HG02885 (cell line): Measurements from ENCODE around the gene THAP7.
"Not testable (repeated sequence)": the region's sequence is repeated elsewhere in the genome, so short reads cannot be mapped to it uniquely, and the experiment has no call there.

Source experiments
- ATAC-seq: cut with Tn5 transposase; IDR thresholded peaks from one replicate; pipeline ENCODE4 v1.9.1; 2021; ENCODE audit warnings: mild to moderate bottlenecking; ENCODE audit not compliant: unreplicated experiment, poor library complexity

THAP7 gene

DNA sequence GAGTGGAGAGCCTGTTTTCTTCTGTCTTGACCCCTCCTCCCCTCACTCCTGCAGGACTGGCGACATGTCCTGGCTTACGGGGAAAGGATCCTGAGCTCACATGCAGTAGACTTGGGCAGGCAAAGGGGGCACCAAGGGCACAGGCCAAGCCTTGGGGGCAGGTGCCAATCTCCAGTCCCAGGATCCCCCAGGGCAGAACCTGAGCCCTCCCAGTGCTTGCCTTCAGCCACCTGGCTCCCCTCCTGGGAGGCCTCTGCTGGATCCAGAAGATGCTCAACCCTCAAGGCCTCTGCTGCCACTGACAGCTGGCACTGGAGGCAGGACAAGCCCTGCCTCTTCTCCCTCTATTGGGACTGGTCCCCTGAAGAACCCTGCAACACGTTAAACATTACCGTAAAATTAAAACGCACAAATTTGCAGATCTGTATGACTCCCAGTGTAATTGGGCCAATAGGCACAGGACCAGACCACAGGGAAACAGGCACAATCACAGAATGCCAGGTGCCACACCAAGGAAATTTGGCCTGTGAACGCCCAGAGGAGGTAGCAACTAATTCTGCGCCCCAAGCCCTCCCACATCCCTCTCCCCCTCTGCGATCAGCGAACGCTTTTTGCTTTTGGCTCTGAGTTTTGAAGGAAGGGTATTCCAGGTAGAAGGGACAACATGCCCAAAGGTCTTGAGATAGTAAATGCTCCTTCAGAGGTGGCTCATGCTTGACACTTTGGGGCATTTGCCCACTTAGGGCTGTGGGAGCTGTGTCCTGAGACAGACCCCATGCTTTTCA lies 20.8 kb downstream of the THAP7 start:
- ATAC-seq, result no peak

DNA sequence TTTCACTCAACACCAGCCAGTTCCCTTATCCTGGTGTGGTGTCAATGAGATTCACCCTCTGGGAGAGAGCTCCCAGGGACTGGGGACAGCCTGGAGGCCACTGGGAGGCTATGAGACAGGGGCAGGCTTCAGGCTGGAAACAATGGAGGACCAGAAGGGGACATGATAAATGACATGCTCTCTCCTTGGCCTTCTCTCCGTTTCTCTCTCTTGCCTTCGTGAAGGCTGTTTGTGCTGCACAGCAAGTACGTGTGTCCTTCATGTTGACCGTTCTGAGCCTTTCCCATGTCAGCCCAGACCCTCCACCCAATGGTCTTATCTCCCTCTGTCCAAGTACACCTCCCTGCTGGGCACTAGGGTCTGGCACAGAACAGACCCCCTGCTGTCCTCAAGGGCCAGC lies 21.4 kb downstream of the THAP7 start:
- no peak for ATAC-seq

DNA sequence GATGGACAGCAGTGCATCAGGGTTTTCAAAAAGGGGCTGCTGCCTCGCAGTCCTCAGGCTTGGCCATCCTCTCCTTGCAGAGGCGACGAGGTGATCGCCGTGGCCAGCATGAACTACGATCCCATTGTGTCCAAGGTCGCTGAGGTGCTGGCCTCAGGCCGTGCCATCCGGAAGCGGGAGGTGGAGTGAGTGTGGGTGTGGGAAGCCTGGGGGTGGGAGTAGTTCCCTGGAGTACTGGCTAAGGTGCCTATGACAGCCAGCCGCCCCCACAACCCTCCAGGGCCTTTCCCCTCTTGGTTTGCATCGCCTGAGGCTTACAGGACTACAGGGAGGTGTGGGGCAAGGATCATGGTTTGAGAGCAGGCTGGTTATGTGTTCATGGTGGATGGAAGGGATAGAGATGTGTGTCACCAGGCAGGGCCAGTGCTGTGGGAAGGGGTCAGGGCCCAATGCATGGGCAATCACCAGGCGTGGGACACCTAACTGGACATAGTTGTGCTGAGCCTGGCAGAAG lies 21.9 kb downstream of the THAP7 start:
- ATAC-seq, result no peak

DNA sequence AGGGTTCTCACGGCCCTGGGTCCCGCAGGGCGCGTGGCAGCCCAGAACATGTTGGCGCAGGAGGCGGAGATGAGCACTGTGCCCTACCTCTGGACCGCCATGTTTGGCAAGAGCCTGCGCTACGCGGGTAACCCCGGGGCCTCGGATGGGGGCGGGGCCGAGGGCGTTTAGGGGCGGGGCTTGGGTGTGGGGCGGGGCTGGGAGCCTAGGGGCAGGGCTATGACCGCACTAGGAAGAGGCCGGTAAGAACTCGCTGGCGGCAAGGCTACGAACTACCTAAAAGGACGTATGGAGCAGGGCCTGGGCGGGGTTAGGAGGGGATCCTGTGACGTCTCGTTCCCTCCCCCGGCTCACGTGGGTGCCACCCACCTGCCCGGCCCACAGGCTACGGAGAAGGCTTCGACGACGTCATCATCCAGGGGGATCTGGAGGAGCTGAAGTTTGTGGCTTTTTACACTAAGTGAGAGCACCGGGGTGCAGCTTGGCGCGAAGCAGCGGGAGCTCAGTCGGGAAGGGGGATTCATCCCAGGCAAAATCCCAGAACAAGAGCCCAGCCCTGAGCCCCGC lies 22.6 kb downstream of the THAP7 start:
- ATAC-seq, result no peak

DNA sequence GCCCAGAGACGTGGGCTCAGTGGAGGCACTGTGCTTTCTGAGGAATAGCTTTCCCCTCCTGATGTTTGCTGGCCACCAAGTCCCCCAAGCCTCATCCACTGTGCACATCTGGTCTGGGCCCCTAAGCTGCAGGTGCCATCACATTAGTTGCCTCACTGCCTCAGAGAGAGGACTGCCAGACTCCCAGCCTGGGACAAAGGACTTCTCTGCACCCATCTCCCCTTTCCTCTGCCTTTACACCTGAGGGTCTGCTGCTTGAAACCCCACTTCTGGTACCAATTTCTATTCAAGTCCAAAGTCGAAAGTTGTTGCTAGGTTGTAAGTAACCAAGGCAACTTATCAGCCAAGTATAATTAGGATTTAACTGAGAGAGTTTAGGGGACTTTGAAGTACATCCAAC lies 23.5 kb downstream of the THAP7 start:
- ATAC-seq, result no peak

DNA sequence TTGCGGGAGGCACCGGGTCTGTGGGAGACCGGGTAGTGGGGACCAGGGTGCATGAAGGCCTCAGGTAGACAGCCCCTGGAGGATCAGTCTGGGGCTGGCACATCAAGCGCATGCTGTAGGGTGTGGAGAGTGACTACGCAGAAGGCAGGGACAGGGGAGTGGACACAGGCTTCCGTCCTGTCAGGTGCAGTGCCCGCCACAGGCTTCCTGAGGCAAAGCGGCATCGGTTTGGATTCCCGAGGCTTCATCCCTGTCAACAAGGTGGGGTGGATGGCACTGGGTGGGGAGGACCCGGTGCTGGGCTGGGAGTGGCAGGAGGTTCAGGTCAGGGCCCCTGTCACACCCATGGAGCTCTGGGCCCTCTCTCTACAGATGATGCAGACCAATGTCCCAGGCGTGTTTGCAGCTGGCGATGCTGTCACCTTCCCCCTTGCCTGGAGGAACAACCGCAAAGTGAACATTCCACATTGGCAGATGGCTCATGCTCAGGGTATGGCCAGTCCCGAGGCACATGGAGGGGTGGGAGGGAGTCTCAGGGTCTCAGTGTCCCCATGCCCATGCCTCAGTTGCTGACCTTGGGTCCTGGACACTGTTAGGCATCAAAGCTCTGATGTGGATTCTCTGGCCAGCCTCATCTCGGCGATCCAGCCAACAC lies 24.3 kb downstream of the THAP7 start:
- ATAC-seq, result no peak

DNA sequence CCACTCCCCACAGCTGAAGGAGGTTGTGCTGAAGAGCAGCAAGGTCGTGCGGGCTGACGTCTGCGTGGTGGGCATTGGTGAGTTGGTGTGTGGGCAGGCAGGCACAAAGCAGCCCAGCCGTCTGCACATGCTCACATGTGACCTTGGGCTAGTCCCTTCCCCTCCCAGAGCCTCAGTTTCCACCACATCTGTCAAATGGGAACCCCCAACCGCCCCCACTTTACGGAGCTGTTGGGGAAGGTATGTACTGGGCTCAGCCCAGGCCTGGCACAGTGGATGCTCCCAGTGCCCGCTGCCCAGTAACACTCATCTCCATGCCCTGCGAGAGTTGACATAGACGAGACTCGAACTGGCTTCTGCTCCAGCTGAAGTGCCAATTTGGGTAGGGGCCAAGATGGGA lies 24.9 kb downstream of the THAP7 start:
- ATAC-seq, result no peak

DNA sequence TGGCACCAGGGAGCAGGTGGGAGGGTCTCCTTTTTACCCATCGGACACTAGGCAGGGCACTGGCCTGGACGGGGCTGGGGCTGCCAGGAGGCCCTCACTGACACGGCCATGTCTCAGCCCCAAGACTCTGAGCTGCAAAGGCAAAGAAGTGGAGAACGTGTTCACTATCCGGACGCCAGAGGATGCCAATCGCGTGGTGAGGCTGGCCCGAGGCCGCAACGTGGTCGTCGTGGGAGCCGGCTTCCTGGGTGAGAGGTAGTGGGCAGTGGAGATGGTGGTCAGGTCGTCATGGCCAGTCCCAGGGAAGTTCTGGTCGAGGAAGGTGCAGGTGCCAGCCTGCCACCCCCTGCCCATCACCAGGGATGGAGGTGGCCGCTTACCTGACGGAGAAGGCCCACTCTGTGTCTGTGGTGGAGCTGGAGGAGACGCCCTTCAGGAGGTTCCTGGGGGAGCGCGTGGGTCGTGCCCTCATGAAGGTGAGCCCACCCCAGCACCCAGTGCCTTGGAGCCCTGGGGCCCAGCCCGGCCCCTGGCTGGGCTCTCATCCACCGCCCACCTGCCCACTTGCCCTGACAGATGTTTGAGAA lies 25.5 kb downstream of the THAP7 start:
- ATAC-seq, result no peak

DNA sequence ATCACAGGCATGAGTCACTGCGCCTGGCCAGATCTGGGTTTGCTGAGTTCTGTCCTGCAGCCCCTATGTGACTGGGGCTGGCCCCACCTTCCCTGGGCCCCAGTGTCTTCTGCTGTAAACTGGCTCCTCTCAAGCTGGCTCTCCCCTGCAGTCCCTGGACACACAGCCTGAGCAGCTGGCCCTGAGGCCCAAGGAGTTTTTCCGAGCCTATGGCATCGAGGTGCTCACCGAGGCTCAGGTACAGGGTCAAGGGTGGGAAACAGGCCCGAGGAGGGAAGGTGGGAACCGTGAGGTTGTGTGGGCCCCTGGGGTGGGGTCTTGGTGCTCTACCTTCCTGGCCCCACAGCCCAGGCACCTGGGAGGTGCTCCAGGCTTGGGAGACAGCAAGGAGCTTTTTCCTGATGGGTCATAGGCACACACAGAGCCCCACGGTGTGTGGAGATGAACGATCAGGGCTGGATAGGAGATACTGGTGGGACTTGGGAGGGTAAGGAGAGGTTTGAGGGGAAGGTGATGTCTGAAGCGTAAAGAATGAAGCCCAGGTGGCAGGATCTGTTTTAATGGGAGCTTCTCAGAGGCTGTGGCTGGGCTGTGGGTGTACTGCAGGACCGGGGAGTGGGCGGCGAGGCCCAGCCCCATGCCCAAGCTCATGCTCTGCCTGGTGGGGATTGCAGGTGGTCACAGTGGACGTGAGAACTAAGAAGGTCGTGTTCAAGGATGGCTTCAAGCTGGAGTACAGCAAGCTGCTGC lies 26.2 kb downstream of the THAP7 start:
- no peak for ATAC-seq

DNA sequence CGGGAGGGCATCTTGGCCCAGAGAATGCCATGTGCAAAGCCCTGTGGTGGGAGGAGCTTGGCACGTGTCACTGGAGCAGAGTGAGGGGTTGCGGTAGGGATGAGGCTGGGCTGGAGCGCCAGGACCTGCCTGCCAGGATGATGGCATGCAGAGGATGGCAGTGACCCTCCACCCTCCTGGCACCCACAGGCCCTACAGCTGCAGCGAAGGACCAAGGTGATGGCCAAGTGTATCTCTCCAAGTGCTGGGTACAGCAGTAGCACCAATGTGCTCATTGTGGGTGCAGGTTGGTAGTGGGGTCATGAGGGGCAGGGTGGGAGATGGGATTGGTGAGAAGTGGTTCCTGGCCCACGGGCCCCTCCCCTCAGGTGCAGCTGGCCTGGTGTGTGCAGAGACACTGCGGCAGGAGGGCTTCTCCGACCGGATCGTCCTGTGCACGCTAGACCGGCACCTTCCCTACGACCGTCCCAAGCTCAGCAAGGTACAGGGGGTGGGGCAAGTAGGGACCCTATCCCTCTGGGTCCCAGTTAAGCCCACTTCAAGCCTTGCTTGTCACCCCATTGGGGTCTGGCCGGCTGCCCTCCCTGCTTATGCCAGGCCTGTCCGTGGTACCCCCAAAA lies 27.5 kb downstream of the THAP7 start:
- ATAC-seq, result no peak

DNA sequence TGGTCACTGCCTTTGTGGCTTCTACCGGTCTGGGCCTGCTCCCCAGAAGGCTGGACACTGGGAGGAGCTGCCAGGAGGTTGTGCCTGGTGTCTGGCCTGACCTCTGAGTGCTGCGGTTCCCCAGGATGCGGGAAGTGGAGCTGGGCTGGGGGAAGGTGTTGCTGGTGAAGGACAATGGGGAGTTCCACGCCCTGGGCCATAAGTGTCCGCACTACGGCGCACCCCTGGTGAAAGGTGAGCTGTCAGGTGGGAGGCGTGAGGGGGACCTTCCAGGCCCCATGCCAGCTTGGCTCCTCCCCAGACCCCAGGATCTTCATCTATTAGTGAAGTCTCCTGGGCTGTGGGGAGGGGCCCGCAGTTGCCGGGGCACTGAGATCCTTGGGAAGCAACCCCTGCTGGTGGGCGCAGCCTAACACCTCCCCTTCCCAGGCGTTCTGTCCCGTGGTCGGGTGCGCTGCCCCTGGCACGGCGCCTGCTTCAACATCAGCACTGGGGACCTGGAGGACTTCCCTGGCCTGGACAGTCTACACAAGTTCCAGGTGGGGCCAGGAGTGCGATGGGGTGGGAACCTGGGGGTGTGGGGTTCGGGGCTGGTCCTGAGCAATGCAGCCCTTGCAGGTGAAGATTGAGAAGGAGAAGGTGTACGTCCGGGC lies 28.2 kb downstream of the THAP7 start:
- ATAC-seq, result no peak

DNA sequence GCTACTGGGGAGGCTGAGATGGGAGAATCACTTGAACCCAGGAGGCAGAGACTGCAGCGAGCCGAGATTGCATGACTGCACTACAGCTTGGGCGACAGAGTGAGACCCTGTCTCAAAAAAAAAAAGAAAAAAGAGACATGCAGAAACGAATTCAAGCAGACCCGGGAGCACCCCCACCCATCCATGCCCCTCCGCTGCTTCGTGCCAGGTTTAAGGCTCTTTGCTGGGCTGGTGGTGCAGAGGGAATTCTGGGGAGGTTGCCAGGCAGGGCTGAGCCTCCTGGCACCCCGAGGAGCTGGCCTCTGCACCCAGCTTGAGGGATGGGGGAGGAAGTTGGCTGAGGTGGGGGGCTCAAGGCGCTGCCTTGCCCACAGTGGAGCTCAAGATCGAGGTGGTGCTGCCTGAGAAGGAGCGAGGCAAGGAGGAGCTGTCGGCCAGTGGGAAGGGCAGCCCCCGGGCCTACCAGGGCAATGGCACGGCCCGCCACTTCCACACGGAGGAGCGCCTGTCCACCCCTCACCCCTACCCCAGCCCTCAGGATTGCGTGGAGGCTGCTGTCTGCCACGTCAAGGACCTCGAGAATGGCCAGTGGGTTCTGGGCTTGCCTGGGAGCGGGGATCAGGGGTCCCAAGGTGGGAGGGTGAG lies 28.9 kb downstream of the THAP7 start:
- no peak for ATAC-seq

DNA sequence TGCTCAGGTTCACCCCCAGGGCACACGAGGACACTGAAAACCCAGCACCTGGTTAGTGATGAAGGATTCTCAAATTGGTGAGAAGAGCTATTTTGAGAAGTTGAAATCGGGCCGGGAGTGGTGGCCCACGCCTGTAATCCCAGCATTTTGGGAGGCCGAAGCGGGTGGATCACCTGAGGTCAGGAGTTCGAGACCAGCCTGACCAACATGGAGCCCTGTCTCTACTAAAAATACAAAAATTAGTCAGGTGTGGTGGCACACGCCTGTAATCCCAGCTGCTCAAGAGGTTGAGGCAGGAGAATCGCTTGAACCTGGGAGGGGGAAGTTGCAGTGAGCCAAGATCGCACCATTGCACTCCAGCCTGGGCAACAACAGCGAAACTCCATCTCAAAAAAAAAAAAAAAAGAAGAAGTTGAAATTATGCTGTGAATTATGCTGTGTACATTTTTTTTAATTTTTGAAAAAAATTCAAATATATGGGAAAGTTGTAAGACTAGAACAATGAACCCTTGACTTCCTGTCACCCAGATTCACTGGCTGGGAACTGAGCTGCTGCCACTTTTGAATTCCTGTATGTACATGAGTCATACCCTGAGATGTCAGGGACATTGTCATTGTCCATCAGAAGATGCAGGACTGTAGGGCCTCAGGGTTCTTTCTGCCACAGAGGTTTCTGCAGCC lies 29.8 kb downstream of the THAP7 start:
- ATAC-seq, result not testable (repeated sequence)

DNA sequence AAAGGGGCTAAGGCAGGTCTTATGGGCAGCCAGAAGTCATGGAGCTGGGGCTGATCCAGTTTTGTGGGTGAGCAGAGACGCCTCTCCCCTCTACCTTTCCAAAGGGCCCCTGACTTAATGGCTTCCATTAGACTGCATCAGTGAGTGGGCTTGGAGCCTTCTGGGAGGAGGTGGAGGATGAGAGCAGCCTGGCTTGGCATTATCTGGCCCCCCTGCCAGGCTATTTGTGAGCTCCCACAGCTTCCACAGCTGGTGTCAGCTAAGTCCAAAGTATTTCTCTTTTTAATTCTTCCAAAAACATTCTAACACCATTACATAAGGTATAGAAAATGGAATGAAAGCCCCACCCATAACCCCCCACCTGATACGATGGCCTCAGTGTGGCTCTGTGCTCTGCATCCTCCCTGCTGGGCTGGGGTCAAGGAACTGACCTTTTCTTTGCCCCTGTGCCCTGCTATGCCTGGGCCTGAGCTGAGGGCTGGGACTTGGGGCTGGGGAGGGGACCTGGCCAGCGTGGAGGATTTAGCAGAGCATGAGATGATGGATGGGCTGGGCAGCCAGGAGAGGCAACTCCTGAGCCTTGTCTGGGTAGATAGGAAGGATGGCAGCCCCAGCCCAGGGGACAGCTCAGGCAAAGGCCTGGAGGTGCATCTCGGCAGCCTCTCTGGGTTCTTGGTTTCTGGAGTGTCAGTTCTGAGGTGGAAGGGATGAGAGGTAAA lies 30.8 kb downstream of the THAP7 start:
- no peak for ATAC-seq

DNA sequence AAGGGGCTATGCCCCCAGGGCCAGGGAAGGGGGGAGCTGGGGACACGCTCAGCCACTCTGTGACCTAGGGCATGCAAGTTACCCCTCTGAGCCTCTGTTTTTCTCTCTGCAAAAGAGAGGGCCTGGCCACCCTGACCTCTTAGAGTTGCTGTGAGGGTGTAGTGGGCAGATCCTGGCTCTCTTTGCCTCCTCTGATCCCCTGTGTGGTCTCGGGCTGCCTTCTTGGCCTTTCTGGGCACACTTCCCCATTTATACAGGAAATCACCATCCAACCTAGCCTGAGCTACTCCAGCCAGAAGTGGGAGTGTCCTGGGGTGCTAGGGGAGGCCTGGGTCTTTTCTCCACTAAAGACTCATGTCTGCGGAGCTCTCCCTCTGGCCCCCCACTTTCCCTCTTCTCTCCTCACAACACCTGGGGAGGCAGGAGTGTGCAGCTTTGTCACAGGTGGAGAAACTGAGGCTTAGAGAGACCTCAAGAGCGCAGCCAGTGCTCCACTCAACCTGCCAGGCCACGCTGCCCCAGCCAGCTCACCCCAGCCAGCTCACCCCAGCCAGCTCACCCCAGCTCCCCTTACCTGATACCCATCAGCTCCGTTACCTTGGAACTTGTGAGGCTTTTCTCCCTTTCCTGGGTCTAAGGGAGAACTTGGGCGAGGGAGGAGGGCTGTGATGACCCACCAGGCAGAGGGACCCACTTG lies 33.5 kb downstream of the THAP7 start:
- ATAC-seq, result no peak

DNA sequence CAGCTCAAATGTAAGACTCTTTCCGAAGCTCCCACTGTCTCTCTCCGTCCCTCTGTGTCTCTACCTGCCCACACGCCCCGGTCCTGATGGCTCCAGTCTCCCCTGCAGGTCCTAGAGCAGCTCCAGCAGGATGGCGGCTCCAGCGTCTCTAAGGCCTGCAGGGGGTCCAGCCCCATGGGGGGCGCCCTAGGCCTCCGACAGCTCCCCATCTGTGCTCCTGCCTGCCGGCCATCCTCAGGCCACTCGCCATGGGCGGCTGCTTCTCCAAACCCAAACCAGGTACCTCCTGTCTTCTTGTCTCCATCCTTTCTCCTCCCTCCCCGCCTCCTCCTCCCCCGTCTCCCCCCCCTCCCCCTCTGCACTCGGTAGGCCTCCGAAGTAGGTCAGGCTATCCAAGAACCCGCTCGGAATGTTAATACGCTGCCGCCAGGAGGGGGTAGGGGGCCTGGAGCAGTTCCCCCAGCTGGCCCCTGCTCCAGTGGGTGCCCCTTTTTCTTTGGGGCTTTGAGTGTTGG lies 34.2 kb downstream of the THAP7 start:
- no peak for ATAC-seq
